Measurements from ENCODE around the gene PMM2. TPM values are rescaled to one million over a fixed set of nuclear protein-coding genes. Genes with fewer than 3 reads are reported as not detected.

Gene PMM2
- total RNA-seq, 1 experiment from 2014 or later = 58.4 TPM

DNA sequence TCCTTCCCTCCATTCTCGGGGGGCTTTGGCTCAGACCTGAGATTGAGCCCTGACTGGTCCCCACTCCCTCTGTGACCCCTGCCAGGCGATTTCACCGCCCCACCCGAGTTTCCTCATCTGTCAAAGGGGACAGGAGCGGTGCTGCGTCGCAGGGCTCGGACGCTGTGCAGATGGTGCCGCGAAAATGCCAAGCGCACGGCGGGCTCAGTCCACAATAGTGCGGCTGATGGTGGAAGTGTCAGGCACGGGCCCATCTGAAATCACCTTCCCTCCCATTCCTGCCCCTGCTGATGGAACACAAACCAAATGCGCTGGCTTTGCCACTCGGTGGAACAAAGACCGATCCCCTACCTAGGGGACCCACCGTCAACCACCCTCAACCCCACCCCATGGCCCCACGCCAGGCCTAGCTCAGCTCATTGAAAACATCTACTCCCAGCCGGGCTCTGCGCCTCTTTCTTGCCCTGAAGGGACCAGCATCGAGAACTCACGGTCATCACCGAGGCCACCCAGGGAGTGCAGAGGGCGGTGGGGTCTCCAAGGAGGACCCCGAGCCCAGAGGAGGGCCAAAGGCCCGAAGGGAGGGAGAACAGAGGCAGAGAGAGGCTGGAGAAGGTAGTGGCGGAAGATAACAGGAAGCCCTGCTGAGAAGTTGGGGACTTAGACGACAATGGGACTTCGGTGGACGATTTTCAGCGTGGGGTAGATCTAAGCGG, 69.7 kb downstream of the PMM2 start:
- Histone ChIP-seq H3K36me3 (ENCODE audit: control insufficient read depth, insufficient read depth, low read length) (peaks cover 3% of the 10 kb centered on the region; the same call in 1 of the 2 replicates), H3K4me1 (ENCODE audit: control insufficient read depth, insufficient read depth, low read length) (peaks cover 54% of the 10 kb centered on the region), H3K9me3 (ENCODE audit: control insufficient read depth, insufficient read depth, low read depth, low read length) (no peaks in the 10 kb centered on the region), H3K4me3 (ENCODE audit: low read depth in 2 of 2, low read length in 2 of 2) (peak overlapping the region; percentile 81 to 86), H3K27me3 (ENCODE audit: control insufficient read depth, insufficient read depth, low read length) (no peaks in the 10 kb centered on the region), H3K27ac (ENCODE audit: low read length) (peak overlapping the region; percentile 96)
- in situ Hi-C loops (cut with HindIII; ENCODE audit: low pct_unique_long_range_greater_than_20kb, low sequenced_read_pairs) = no loop called here
- CTCF ChIA-PET = no interaction called here
- POLR2A ChIA-PET = no interaction called here
- ATAC-seq = no peak
- DNase-seq (ENCODE audit: low read depth, low spot score) = no peak
- intact Hi-C loops (cut with micrococcal nuclease; ENCODE audit: unreplicated experiment) = loop anchor here (10.0 kb wide), 2 partner anchors 267 to 293 kb away; no protein-coding TSS in a partner anchor
- BruUV-seq (replicated peaks) = no TSS peak
- TF ChIP-seq, protein P1, sequence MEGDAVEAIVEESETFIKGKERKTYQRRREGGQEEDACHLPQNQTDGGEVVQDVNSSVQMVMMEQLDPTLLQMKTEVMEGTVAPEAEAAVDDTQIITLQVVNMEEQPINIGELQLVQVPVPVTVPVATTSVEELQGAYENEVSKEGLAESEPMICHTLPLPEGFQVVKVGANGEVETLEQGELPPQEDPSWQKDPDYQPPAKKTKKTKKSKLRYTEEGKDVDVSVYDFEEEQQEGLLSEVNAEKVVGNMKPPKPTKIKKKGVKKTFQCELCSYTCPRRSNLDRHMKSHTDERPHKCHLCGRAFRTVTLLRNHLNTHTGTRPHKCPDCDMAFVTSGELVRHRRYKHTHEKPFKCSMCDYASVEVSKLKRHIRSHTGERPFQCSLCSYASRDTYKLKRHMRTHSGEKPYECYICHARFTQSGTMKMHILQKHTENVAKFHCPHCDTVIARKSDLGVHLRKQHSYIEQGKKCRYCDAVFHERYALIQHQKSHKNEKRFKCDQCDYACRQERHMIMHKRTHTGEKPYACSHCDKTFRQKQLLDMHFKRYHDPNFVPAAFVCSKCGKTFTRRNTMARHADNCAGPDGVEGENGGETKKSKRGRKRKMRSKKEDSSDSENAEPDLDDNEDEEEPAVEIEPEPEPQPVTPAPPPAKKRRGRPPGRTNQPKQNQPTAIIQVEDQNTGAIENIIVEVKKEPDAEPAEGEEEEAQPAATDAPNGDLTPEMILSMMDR (IDR thresholded peaks at IDR 0.05) = no peak
- TF ChIP-seq SIN3A (IDR thresholded peaks at IDR 0.05; ENCODE audit: borderline replicate concordance, insufficient read depth, low read depth, low read length) = 0 out of 2 replicates have a peak, but pooled peaks have one; percentile 27

DNA sequence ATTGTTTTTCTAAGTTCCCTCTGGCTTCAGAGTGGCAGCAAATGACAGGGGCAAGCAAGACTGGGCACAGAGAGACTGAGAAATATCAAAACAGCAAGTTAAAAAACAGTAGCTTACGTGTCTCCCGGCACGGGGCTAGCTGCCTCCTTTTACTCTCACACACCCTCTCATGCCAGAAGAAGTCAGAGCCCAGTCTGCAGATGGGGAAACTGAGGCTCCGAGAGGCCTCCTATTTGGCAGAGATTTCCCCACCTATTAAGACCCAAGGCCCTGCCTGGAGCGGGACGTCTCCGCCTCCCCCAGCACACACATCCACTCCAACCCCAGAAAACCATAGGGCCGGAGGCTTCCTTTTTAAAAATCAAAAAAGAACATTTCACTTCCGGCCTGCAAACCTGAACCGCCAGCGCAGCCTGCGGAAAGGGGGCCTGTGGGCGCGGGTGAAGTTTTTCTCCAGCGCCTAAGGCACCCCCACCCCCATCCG, 70.3 kb downstream of the PMM2 start:
- in situ Hi-C loops (cut with HindIII; ENCODE audit: low pct_unique_long_range_greater_than_20kb, low sequenced_read_pairs) = no loop called here
- DNase-seq (ENCODE audit: low read depth, low spot score) = no peak
- peak overlapping the region; percentile 81 to 86 for H3K4me3 ChIP-seq (ENCODE audit: low read depth in 2 of 2, low read length in 2 of 2)
- H3K4me1 ChIP-seq (ENCODE audit: control insufficient read depth, insufficient read depth, low read length) = peaks cover 48% of the 10 kb centered on the region
- H3K9me3 ChIP-seq (ENCODE audit: control insufficient read depth, insufficient read depth, low read depth, low read length) = no peaks in the 10 kb centered on the region
- peaks cover 3% of the 10 kb centered on the region; the same call in 1 of the 2 replicates for H3K36me3 ChIP-seq (ENCODE audit: control insufficient read depth, insufficient read depth, low read length)
- BruUV-seq (replicated peaks) = TSS peak; percentile 80
- no peak for ATAC-seq
- POLR2A ChIA-PET = no interaction called here
- no peak for TF ChIP-seq TCF7L2 (IDR thresholded peaks at IDR 0.05; ENCODE audit: low read depth, low read length)
- TF ChIP-seq, protein P2, sequence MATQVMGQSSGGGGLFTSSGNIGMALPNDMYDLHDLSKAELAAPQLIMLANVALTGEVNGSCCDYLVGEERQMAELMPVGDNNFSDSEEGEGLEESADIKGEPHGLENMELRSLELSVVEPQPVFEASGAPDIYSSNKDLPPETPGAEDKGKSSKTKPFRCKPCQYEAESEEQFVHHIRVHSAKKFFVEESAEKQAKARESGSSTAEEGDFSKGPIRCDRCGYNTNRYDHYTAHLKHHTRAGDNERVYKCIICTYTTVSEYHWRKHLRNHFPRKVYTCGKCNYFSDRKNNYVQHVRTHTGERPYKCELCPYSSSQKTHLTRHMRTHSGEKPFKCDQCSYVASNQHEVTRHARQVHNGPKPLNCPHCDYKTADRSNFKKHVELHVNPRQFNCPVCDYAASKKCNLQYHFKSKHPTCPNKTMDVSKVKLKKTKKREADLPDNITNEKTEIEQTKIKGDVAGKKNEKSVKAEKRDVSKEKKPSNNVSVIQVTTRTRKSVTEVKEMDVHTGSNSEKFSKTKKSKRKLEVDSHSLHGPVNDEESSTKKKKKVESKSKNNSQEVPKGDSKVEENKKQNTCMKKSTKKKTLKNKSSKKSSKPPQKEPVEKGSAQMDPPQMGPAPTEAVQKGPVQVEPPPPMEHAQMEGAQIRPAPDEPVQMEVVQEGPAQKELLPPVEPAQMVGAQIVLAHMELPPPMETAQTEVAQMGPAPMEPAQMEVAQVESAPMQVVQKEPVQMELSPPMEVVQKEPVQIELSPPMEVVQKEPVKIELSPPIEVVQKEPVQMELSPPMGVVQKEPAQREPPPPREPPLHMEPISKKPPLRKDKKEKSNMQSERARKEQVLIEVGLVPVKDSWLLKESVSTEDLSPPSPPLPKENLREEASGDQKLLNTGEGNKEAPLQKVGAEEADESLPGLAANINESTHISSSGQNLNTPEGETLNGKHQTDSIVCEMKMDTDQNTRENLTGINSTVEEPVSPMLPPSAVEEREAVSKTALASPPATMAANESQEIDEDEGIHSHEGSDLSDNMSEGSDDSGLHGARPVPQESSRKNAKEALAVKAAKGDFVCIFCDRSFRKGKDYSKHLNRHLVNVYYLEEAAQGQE (IDR thresholded peaks at IDR 0.05; ENCODE audit: insufficient read depth in 1 of 2, low read depth in 2 of 2, low read length in 1 of 2) = no peak
- TF ChIP-seq SIN3A (IDR thresholded peaks at IDR 0.05; ENCODE audit: borderline replicate concordance, insufficient read depth, low read depth, low read length) = no peak
- TF ChIP-seq POLR2AphosphoS5 (IDR thresholded peaks at IDR 0.05; ENCODE audit: low read depth, low read length) = no peak
- TF ChIP-seq, protein P1 (IDR thresholded peaks at IDR 0.05) = no peak
- CTCF ChIA-PET = interaction anchor here (0.8 to 1.1 kb wide), 2 partner anchors 12 to 141 kb away, joined by 5 to 6 read pairs; no protein-coding TSS in a partner anchor
- intact Hi-C loops (cut with micrococcal nuclease; ENCODE audit: unreplicated experiment) = loop anchor here (10.0 kb wide), 2 partner anchors 267 to 293 kb away; no protein-coding TSS in a partner anchor
- H3K27me3 ChIP-seq (ENCODE audit: control insufficient read depth, insufficient read depth, low read length) = no peaks in the 10 kb centered on the region
- peak overlapping the region; percentile 96 for H3K27ac ChIP-seq (ENCODE audit: low read length)
